ENCODE measurements around the gene CCL5.

Gene CCL5

GRCh38 chr17:35879773-35880654 is at the start of gene CCL5:
CCL5 (minus strand) TSS chr17:35880360.
- no peak for DNase-seq

- no peak for DNase-seq
These were observed 47.6 kb upstream of the CCL5 start for GRCh38 chr17:35927714-35928113.

- DNase-seq: no peak
These were observed 43.5 kb upstream of the CCL5 start for GRCh38 chr17:35923609-35924114.

GRCh38 chr17:35920229-35920628 is 40.1 kb upstream of the CCL5 start:
- no peak for DNase-seq

GRCh38 chr17:35918665-35919064 is 38.5 kb upstream of the CCL5 start:
- no peak for DNase-seq

GRCh38 chr17:35917519-35918213 is 37.5 kb upstream of the CCL5 start:
- no peak for DNase-seq

GRCh38 chr17:35915153-35915964 is 35.2 kb upstream of the CCL5 start:
- no peak for DNase-seq

GRCh38 chr17:35914354-35914753 is 34.2 kb upstream of the CCL5 start:
- no peak for DNase-seq

- no peak for DNase-seq
These were observed 33.4 kb upstream of the CCL5 start for GRCh38 chr17:35913609-35914008.

- no peak for DNase-seq
These were observed 32.8 kb upstream of the CCL5 start for GRCh38 chr17:35912942-35913341.

GRCh38 chr17:35912339-35912912 is 32.3 kb upstream of the CCL5 start:
- no peak for DNase-seq

- DNase-seq: no peak
These were observed 29.2 kb upstream of the CCL5 start for GRCh38 chr17:35909408-35909807.

GRCh38 chr17:35907691-35908090 is 27.5 kb upstream of the CCL5 start:
- DNase-seq: no peak

GRCh38 chr17:35906926-35907637 is 26.9 kb upstream of the CCL5 start:
- DNase-seq: no peak

GRCh38 chr17:35906191-35906925 is 26.2 kb upstream of the CCL5 start:
- no peak for DNase-seq

GRCh38 chr17:35903451-35903850 is 23.3 kb upstream of the CCL5 start:
- DNase-seq: no peak

GRCh38 chr17:35901631-35902175 is 21.5 kb upstream of the CCL5 start:
- DNase-seq: no peak

GRCh38 chr17:35900708-35901480 is 20.7 kb upstream of the CCL5 start:
- no peak for DNase-seq

- no peak for DNase-seq
These were observed 20.1 kb upstream of the CCL5 start for GRCh38 chr17:35900280-35900679.

Measured in activated T-cell treated with anti-CD3 and anti-CD28 coated beads for 4 hours (primary cell).